Activated B cell treated with CpG ODN at 0.5 μM for 24 hours (primary cell): ENCODE results near the gene LIPC. TPM values are rescaled to one million over a fixed set of nuclear protein-coding genes. Genes with fewer than 3 reads are reported as not detected.

Experiments
- ATAC-seq: fragments of 200-7000 bp; cut with Tn5 transposase; one replicate; pipeline ENCODE4 v1.10.0; 2021; ENCODE audit warnings: low read depth, mild to moderate bottlenecking, moderate library complexity
- CTCF ChIA-PET: fragments of 350-600 bp; sonication (Branson Sonifier 250); formaldehyde crosslinking; loops from one replicate; lab custom pipeline; 2021; ENCODE audit warnings: antibody characterized with exemption; lab: Charles Lee
- POLR2A ChIA-PET: fragments of 350-600 bp; sonication (Branson Sonifier 250); formaldehyde crosslinking; loops from one replicate; lab custom pipeline; 2021; ENCODE audit warnings: antibody characterized with exemption; lab: Charles Lee
- DNase-seq: peaks from one replicate; pipeline ENCODE4 v3.0.0; 2022
- H3K27ac Mint-ChIP-seq: one replicate; pipeline ENCODE4 v1.8.0; 2020; ENCODE audit warnings: mixed read lengths
- H3K27me3 Mint-ChIP-seq: one replicate; pipeline ENCODE4 v1.8.0; 2021; ENCODE audit warnings: mixed read lengths
- H3K36me3 Mint-ChIP-seq: one replicate; pipeline ENCODE4 v1.8.0; 2021; ENCODE audit warnings: low read depth, mixed read lengths
- H3K4me1 Mint-ChIP-seq: one replicate; pipeline ENCODE4 v1.8.0; 2021; ENCODE audit warnings: mixed read lengths
- H3K4me3 Mint-ChIP-seq: one replicate; pipeline ENCODE4 v1.8.0; 2020; ENCODE audit warnings: mild to moderate bottlenecking, mixed read lengths
- H3K9me3 Mint-ChIP-seq: one replicate; pipeline ENCODE4 v1.8.0; 2020; ENCODE audit warnings: mixed read lengths
- intact Hi-C: fragments of 100-400 bp; cut with micrococcal nuclease; formaldehyde crosslinking; loops from one replicate; pipeline ENCODE4 v1.15.1; 2024
- total RNA-seq: library from RNA; stranded (reverse); gene quantifications from 2 replicates; pipeline ENCODE4 v1.2.3, GENCODE V29; 2022
- TF ChIP-seq, protein P1 (sequence below): fragments of 200-600 bp; IDR thresholded peaks from one replicate; pipeline ENCODE4 v1.8.0; 2022; ENCODE audit warnings: antibody characterized with exemption, mild to moderate bottlenecking

The LIPC gene
- total RNA-seq, 1 donor from 2014 or later: not detected

DNA sequence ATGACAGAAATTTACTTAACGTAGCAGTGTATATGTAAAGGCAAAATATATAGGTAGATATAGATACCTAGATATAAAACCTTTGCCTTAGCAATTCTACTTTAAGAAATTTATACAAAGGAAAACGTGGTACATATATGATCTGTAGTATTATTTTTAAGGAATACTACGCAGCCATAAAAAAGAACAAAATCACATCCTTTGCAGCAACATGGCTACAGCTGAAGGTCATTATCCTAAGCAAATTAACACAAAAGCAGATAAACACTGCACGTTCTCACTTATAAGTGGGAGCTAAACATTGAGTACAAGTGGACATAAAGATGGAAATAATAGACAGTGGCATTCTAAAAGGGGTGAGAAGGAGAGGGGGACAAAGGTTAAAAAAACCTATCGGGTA is 14.8 kb upstream of the LIPC start:
- POLR2A ChIA-PET: no interaction called here
- CTCF ChIA-PET: no interaction called here
- Mint-ChIP-seq H3K27ac (no peak overlapping the region), H3K27me3 (no peaks in the 10 kb centered on the region), H3K4me3 (no peak overlapping the region), H3K4me1 (no peaks in the 10 kb centered on the region), H3K9me3 (peaks cover 5% of the 10 kb centered on the region), H3K36me3 (no peaks in the 10 kb centered on the region)
- ATAC-seq (no peak), DNase-seq (no peak)
- TF ChIP-seq, protein P1, sequence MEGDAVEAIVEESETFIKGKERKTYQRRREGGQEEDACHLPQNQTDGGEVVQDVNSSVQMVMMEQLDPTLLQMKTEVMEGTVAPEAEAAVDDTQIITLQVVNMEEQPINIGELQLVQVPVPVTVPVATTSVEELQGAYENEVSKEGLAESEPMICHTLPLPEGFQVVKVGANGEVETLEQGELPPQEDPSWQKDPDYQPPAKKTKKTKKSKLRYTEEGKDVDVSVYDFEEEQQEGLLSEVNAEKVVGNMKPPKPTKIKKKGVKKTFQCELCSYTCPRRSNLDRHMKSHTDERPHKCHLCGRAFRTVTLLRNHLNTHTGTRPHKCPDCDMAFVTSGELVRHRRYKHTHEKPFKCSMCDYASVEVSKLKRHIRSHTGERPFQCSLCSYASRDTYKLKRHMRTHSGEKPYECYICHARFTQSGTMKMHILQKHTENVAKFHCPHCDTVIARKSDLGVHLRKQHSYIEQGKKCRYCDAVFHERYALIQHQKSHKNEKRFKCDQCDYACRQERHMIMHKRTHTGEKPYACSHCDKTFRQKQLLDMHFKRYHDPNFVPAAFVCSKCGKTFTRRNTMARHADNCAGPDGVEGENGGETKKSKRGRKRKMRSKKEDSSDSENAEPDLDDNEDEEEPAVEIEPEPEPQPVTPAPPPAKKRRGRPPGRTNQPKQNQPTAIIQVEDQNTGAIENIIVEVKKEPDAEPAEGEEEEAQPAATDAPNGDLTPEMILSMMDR: no peak
- intact Hi-C loops: no loop called here

DNA sequence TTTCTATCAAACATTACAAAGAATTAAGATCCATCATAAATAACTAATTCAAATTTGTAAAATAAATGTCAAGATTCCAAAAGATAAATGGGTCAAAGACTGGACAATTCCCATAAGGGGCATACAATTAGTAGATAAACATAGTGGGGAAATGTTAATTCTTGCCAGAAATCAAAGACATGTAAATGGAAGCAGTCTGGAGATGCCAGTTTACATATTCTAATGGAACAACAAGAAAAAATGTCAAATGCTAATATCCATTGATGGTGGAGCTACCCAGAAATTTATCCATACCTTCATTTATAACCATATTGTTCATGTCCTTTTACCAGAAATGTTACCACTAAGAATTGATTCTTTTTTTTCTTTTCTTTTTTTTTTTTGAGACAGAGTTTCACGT is 13.7 kb upstream of the LIPC start:
- ATAC-seq: no peak
- Mint-ChIP-seq H3K4me3 (no peak overlapping the region), H3K9me3 (peaks cover 5% of the 10 kb centered on the region), H3K27me3 (no peaks in the 10 kb centered on the region), H3K27ac (no peak overlapping the region), H3K4me1 (no peaks in the 10 kb centered on the region), H3K36me3 (no peaks in the 10 kb centered on the region)
- ChIA-PET POLR2A (no interaction called here), CTCF (no interaction called here)
- DNase-seq: no peak
- intact Hi-C loops: no loop called here
- TF ChIP-seq, protein P1: no peak

DNA sequence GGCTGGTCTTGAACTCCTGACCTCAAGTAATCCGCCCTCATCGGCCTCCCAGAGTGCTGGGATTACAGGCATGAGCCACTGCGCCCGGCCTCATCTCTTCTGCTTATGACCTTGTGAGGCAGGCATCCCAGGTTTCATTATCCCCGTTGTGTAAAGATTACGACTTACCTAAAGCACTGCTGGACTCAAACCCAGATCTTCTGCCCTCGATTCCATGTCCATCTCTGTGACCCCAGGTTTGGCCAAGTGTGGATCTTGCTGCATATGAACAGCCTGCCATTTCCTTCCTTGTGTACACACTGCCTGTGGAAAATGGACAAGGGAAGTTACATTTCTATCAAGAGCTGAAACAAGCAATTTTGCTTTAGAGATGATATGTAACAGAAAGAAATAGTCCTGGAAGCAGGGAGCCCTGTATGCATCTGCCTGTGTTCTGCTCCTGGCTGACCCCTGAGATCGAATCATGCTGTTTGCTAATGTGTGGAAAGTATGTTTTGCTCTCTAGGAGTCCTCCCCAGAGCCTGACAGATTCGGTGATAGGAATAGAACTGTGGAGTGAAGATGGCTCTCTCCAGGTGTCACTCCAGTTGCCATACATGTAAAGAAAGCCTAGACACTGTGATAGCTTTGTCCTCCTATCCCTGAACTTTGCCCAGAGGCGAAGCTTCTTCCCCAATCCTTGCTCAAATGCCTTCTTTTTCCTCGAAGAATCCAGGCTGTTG is 11.8 kb upstream of the LIPC start:
- Mint-ChIP-seq H3K4me1 (no peaks in the 10 kb centered on the region), H3K27ac (no peak overlapping the region), H3K27me3 (no peaks in the 10 kb centered on the region), H3K36me3 (no peaks in the 10 kb centered on the region), H3K4me3 (no peak overlapping the region), H3K9me3 (peaks cover 5% of the 10 kb centered on the region)
- intact Hi-C loops: no loop called here
- TF ChIP-seq, protein P1: no peak
- POLR2A ChIA-PET: no interaction called here
- ATAC-seq (no peak), DNase-seq (no peak)
- CTCF ChIA-PET: no interaction called here

GRCh38 chr15:58420579-58421043 is 11.2 kb upstream of the LIPC start:
- Mint-ChIP-seq H3K9me3 (peaks cover 5% of the 10 kb centered on the region), H3K4me1 (no peaks in the 10 kb centered on the region), H3K27me3 (no peaks in the 10 kb centered on the region), H3K4me3 (no peak overlapping the region), H3K27ac (no peak overlapping the region), H3K36me3 (no peaks in the 10 kb centered on the region)
- DNase-seq (no peak), ATAC-seq (no peak)
- POLR2A ChIA-PET: no interaction called here
- intact Hi-C loops: no loop called here
- TF ChIP-seq, protein P1: no peak
- CTCF ChIA-PET: no interaction called here

DNA sequence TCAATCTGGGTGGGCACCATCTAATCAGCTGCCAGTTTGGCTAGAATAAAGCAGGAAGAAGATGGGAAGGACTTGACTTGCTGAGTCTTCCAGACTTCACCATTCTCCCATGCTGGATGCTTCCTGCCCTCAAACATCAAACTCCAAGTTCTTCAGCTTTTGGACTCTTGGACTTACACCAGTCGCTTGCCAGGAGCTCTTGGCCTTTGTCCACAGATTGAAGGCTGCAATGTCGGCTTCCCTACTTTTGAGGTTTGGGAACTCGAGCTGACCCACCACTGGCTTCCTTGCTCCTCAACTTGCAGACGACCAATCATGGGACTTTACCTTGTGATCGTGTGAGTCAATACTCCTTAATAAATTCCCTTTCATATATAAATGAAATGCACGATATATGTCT is 8.6 kb upstream of the LIPC start:
- no peak overlapping the region for H3K4me3 Mint-ChIP-seq
- ChIA-PET CTCF (no interaction called here), POLR2A (no interaction called here)
- ATAC-seq (no peak), DNase-seq (no peak)
- no peaks in the 10 kb centered on the region for H3K4me1 Mint-ChIP-seq
- no peak overlapping the region for H3K27ac Mint-ChIP-seq
- no peaks in the 10 kb centered on the region for H3K36me3 Mint-ChIP-seq
- no peaks in the 10 kb centered on the region for H3K27me3 Mint-ChIP-seq
- no peaks in the 10 kb centered on the region for H3K9me3 Mint-ChIP-seq
- intact Hi-C loops: no loop called here
- TF ChIP-seq, protein P1: no peak
